Omental fat pad (tissue), 4 donors: ENCODE data around the gene CASZ1. TPM values are rescaled to one million over a fixed set of nuclear protein-coding genes. Genes with fewer than 3 reads are reported as not detected.

Experiments used
- ATAC-seq: fragments of 150-250 bp; one replicate; pipeline ENCODE4 v1.9.1; 2016; ENCODE audit warnings: mild to moderate bottlenecking, moderate library complexity; ENCODE audit not compliant: low FRiP score
- DNase-seq: peaks from one replicate; pipeline ENCODE4 v3.0.0-alpha.2; 2019; ENCODE audit warnings: low spot score
- total RNA-seq, 4 donors: library from RNA; depleted of rRNA; stranded (reverse); fragments of >200 nt; gene quantifications; one replicate each; pipeline ENCODE4 v1.1.0, GENCODE V29; 2016
- TF ChIP-seq, protein P1 (sequence below), 3 donors: fragments of 450-650 bp; IDR thresholded peaks; one replicate each; pipeline ENCODE4 v1.5.1; 2016 to 2017; ENCODE audit warnings: antibody characterized with exemption in 3 of 3, mild to moderate bottlenecking in 3 of 3, moderate library complexity in 2 of 3

Gene CASZ1
- total RNA-seq, 4 donors from 2014 or later: 2.5 to 7.9 (median 6.0) TPM

- DNase-seq: no peak
- TF ChIP-seq, protein P1, sequence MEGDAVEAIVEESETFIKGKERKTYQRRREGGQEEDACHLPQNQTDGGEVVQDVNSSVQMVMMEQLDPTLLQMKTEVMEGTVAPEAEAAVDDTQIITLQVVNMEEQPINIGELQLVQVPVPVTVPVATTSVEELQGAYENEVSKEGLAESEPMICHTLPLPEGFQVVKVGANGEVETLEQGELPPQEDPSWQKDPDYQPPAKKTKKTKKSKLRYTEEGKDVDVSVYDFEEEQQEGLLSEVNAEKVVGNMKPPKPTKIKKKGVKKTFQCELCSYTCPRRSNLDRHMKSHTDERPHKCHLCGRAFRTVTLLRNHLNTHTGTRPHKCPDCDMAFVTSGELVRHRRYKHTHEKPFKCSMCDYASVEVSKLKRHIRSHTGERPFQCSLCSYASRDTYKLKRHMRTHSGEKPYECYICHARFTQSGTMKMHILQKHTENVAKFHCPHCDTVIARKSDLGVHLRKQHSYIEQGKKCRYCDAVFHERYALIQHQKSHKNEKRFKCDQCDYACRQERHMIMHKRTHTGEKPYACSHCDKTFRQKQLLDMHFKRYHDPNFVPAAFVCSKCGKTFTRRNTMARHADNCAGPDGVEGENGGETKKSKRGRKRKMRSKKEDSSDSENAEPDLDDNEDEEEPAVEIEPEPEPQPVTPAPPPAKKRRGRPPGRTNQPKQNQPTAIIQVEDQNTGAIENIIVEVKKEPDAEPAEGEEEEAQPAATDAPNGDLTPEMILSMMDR (IDR thresholded peaks at IDR 0.05): no peak
- ATAC-seq: no peak
Observed at GRCh38 chr1:10633416-10633815, 163.0 kb downstream of the CASZ1 start.

DNA sequence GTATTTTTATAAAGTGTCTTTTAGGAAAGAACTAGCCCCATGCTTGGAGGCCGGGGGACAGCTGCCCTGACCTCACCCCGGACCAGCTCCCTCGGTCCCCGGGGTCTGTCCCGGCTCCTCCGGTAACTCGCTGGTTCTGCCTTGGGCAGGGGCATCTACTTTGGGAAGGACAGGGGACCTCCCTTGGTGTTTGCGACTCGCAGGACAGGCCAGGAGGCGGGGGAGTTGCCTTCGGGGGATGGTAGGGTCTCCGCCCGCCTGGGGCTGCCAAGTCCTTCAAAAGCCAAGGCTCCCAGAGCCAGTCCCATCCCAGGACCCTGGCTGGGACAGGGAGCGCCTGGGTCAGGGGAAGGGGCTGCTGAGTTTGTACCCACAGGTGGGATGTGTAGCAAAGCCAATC lies 163.8 kb downstream of the CASZ1 start:
- TF ChIP-seq, protein P1 (IDR thresholded peaks at IDR 0.05): no peak
- DNase-seq (no peak), ATAC-seq (no peak)

DNA sequence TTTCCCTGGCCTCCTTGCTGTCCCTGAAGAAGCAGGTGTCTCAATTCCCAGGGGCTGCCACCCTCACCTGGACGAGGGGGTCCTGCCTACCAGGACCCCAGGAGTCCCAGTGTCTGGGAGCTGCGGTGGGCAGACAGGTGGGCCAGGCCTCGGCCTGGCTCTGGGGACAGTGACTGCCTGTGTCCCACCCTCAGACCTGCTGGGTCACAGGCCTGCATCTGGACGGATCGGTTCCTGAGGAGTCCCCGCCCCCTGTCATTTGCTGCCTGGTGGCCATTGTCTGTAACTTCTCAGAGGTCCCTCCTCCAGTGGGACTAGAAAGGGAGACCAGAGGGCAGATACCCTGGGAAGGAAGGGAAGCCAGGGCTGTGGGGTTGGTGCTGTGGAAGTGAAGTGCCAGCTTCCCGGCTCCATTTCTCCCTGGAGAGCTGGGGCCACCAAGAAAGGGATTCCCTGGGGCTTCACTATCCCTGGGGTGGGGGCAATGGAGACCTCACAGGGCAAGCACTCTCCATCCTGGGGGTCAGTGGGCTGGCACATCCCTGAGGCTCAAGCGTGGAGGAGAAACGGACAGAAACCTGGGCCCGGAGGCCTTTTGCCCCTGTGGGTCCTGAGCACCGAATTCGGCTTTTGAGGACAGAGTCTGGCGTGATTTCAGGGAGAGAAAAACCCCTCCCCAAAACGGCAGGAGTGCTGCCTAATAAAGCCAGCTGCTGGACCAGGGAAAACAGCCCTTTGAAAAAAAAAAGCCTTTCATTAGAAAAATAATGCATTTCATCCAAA lies 164.4 kb downstream of the CASZ1 start:
- ATAC-seq (no peak), DNase-seq (no peak)
- TF ChIP-seq, protein P1 (IDR thresholded peaks at IDR 0.05): no peak

DNA sequence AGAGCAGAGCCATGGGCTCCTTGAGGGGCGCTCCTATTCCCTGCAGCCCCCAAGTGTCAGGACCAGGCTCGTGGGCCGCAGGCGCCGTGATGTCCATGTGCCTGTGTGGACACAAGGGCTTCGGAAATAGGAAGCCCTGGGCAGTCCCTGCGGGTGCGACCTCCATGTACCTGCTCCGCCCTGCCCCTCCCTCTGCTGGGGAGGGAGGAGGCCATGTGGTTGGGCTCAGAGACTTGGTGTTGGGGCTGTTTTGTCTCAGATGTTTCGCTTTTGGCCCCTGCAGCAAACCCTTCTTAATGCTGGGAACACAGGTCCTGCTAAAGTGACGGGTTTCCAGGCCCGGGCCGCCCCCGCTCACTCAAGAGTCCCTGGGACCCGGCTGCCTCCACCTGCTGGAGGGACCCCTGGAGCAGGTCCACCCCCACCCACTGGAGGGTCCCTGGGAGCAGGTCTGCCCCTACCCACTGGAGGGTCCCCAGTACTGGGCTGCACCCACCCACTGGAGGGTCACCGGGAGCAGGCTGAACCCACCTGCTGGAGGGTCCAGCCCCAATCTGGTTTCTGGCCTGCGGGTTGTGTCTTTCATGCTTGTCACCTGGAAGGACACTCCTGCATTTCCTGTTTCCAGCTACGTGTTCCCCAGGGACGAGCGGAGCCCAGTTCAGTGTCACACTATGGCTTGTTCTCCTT lies 165.2 kb downstream of the CASZ1 start:
- ATAC-seq (no peak), DNase-seq (no peak)
- TF ChIP-seq, protein P1 (IDR thresholded peaks at IDR 0.05): no peak

GRCh38 chr1:10630661-10631120 lies 165.8 kb downstream of the CASZ1 start:
- TF ChIP-seq, protein P1 (IDR thresholded peaks at IDR 0.05): no peak
- DNase-seq: no peak
- no peak for ATAC-seq

GRCh38 chr1:10629816-10630571 lies 166.5 kb downstream of the CASZ1 start:
- TF ChIP-seq, protein P1 (IDR thresholded peaks at IDR 0.05): no peak
- DNase-seq: no peak

More at GRCh38 chr1:10629816-10630571, 166.5 kb downstream of the CASZ1 start:
- no peak for ATAC-seq
